GM12891 (cell line): Measurements from ENCODE around the gene TMEM190.

Experiments used
- PAX5 ChIP-seq: IDR thresholded peaks from 2 replicates; pipeline ENCODE4 v1.6.1; 2011; ENCODE audit warnings: low read length, moderate library complexity, mild to moderate bottlenecking; ENCODE audit not compliant: insufficient read depth, severe bottlenecking
- POLR2AphosphoS5 ChIP-seq: IDR thresholded peaks from 2 replicates; pipeline ENCODE4 v1.6.1; 2011; ENCODE audit warnings: low read depth, low read length, control low read depth
- TAF1 ChIP-seq: IDR thresholded peaks from 2 replicates; pipeline ENCODE4 v1.6.1; 2011; ENCODE audit warnings: low read depth, low read length, control low read depth

DNA sequence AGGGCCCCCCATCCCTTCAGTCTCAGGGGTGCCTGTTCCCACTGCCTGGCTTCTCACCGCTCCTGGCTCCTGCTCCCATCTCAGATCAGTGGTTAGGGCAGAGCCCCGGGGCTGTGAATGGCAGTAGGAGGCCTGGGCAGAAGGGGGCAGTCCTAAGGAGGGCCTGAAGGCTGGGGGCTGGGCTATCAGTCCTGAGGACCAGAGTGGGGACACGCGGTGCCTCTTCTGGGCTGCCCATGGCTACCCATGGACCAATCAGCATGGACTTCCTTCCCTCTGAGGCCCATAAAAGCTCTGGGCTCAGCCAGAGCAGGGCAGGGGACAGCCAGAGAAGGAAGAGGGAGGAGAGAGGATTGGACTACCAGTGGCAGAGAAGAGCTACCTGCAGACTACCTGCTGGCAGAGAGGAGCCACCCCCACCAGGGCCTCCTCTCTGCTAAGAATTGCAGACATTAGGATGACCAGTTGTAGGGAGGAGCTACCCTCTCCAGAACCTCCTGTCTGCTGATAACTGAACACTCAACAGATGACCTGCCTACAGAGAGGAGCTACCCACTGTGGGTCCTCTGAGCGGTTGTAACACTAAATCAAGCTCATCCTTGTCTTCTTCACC lies 43.1 kb downstream of the TMEM190 start:
- TF ChIP-seq TAF1 (no peak), PAX5 (no peak), POLR2AphosphoS5 (no peak)
